NT2/D1 (cell line): ENCODE data around the gene TMEM255B.

Source experiments
- SUZ12 ChIP-seq: IDR thresholded peaks from 2 replicates; pipeline ENCODE4 v1.6.1; 2011; ENCODE audit not compliant: insufficient read length, insufficient read depth; ENCODE audit errors: extremely low read depth
- YY1 ChIP-seq: IDR thresholded peaks from 2 replicates; pipeline ENCODE4 v1.6.1; 2011; ENCODE audit not compliant: insufficient read length, insufficient read depth

DNA sequence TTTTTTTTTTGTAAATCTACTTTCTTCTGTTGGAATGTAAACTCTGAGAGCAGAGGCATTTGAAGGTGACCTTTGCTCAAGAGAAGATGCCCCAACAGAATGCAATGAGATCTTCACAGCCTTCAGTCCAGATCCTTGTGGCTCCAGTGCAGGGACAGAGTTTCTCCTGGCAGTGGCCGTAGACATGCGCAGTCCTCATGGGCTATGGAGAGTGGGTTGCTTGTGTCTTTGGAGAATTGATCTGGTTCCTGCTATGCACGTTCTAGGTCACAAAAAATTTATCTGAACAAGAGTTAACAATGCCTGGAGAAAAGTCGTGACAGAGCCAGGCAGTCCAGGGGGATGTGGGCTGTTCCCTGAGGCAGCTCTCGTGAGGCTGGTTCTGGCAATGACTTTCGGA, 30.1 kb downstream of the TMEM255B start:
- TF ChIP-seq YY1, result no peak
- TF ChIP-seq SUZ12, result no peak
